Uterus (tissue), 2 donors: ENCODE data around the gene GLIPR1.

ENCODE experiments used
- POLR2A ChIP-seq, 2 donors: fragments of 450-650 bp; IDR thresholded peaks; one replicate each; pipeline ENCODE4 v1.6.1; 2016; ENCODE audit warnings: antibody characterized with exemption in 2 of 2, mild to moderate bottlenecking in 1 of 2, moderate library complexity in 1 of 2
- TF ChIP-seq, protein P1 (sequence below), 4 experiments: fragments of 200-600 bp in 2 of 4; fragments of 450-650 bp in 2 of 4; sonication (generic) in 2 of 4; IDR thresholded peaks; one replicate each; pipeline ENCODE4 v1.5.1; 2016 to 2019; ENCODE audit warnings: antibody characterized with exemption in 4 of 4, mild to moderate bottlenecking in 2 of 4, moderate library complexity in 1 of 4

- TF ChIP-seq, protein P1, sequence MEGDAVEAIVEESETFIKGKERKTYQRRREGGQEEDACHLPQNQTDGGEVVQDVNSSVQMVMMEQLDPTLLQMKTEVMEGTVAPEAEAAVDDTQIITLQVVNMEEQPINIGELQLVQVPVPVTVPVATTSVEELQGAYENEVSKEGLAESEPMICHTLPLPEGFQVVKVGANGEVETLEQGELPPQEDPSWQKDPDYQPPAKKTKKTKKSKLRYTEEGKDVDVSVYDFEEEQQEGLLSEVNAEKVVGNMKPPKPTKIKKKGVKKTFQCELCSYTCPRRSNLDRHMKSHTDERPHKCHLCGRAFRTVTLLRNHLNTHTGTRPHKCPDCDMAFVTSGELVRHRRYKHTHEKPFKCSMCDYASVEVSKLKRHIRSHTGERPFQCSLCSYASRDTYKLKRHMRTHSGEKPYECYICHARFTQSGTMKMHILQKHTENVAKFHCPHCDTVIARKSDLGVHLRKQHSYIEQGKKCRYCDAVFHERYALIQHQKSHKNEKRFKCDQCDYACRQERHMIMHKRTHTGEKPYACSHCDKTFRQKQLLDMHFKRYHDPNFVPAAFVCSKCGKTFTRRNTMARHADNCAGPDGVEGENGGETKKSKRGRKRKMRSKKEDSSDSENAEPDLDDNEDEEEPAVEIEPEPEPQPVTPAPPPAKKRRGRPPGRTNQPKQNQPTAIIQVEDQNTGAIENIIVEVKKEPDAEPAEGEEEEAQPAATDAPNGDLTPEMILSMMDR (IDR thresholded peaks at IDR 0.05) = no peak
- no peak for TF ChIP-seq POLR2A (IDR thresholded peaks at IDR 0.05)
These were observed 9.2 kb downstream of the GLIPR1 start for GRCh38 chr12:75489613-75490210.
